HCT116 (cell line): ENCODE results near the gene CNPY4. TPM values are rescaled to one million over a fixed set of nuclear protein-coding genes. Genes with fewer than 3 reads are reported as not detected.

ENCODE experiments used
- ATF3 ChIP-seq: IDR thresholded peaks from 2 replicates; pipeline ENCODE4 v1.6.1; 2012
- CEBPB ChIP-seq: IDR thresholded peaks from 2 replicates; pipeline ENCODE4 v1.6.1; 2012; ENCODE audit warnings: low read depth
- CTCF ChIP-seq, 3 experiments: fragments of 200-600 bp in 1 of 3; sonication (generic) in 1 of 3; IDR thresholded peaks in 2 of 3; conservative IDR thresholded peaks in 1 of 3; 2 replicates each; pipeline ENCODE4 v1.5.1; 2012 to 2017; ENCODE audit warnings: low read depth in 2 of 3, low read length in 2 of 3, antibody characterized with exemption in 1 of 3, borderline replicate concordance in 1 of 3, control low read depth in 1 of 3, mild to moderate bottlenecking in 1 of 3, mixed read lengths in 1 of 3, mixed run types in 1 of 3, moderate library complexity in 1 of 3; ENCODE audit not compliant: insufficient read depth in 1 of 3
- EZH2 ChIP-seq: fragments of 200-600 bp; sonication (generic); IDR thresholded peaks from 2 replicates; pipeline ENCODE4 v1.6.1; 2017; ENCODE audit warnings: antibody characterized with exemption, mixed run types
- FOSL1 ChIP-seq: IDR thresholded peaks from 2 replicates; pipeline ENCODE4 v1.6.1; 2012; ENCODE audit warnings: low read depth
- SRF ChIP-seq: IDR thresholded peaks from 2 replicates; pipeline ENCODE4 v1.6.1; 2012; ENCODE audit warnings: low read depth
- TCF7L2 ChIP-seq: IDR thresholded peaks from 2 replicates; pipeline ENCODE4 v1.7.0; 2011; ENCODE audit warnings: borderline replicate concordance, inconsistent platforms; ENCODE audit not compliant: insufficient read depth, insufficient read length; ENCODE audit errors: extremely low read depth
- ZBTB33 ChIP-seq: IDR thresholded peaks from 2 replicates; pipeline ENCODE4 v1.6.1; 2011; ENCODE audit warnings: mild to moderate bottlenecking, low read length, moderate library complexity; ENCODE audit not compliant: insufficient replicate concordance; ENCODE audit errors: extremely low read depth
- ZFX ChIP-seq: fragments of 450-650 bp; IDR thresholded peaks from 2 replicates; pipeline ENCODE4 v1.6.1; 2017
- total RNA-seq: library from RNA; stranded (reverse); gene quantifications from one replicate; pipeline ENCODE4 v1.2.1, GENCODE V29; 2021; ENCODE audit not compliant: unreplicated experiment

CNPY4 gene
- total RNA-seq, 1 experiment from 2014 or later: 2.6 TPM

GRCh38 chr7:100102950-100103840 is 16.2 kb upstream of the CNPY4 start (continued):
- TF ChIP-seq CTCF (IDR thresholded peaks at IDR 0.05 in 2 of 3, conservative IDR thresholded peaks at IDR 0.05 in 1 of 3; ENCODE audit: borderline replicate concordance in 1 of 3, insufficient read depth in 1 of 3, low read depth in 2 of 3, low read length in 2 of 3): no peak
- TF ChIP-seq CEBPB: no peak
- no peak for TF ChIP-seq ZBTB33
- TF ChIP-seq ZFX: no peak
- no peak for TF ChIP-seq EZH2
- TF ChIP-seq FOSL1: no peak
- no peak for TF ChIP-seq ATF3
- no peak for TF ChIP-seq SRF
- no peak for TF ChIP-seq TCF7L2
